Endodermal cell (in vitro differentiated cells): ENCODE data around the gene DDX55. TPM values are rescaled to one million over a fixed set of nuclear protein-coding genes. Genes with fewer than 3 reads are reported as not detected.
"Not testable (repeated sequence)": the region's sequence is repeated elsewhere in the genome, so short reads cannot be mapped to it uniquely, and the experiment has no call there.

Source experiments
- DNase-seq: peaks from one replicate; pipeline ENCODE4 v3.0.0-alpha.2; 2017
- H3K27ac ChIP-seq: 2 replicates; pipeline ENCODE4 v1.5.1; 2013; ENCODE audit warnings: mild to moderate bottlenecking, low read depth, low read length, moderate library complexity
- H3K27me3 ChIP-seq: 2 replicates; pipeline ENCODE4 v1.6.1; 2013; ENCODE audit warnings: mild to moderate bottlenecking, low read length, moderate library complexity; ENCODE audit not compliant: insufficient read depth, control insufficient read depth, poor library complexity, severe bottlenecking
- H3K36me3 ChIP-seq: 2 replicates; pipeline ENCODE4 v1.7.0; 2013; ENCODE audit warnings: mild to moderate bottlenecking, low read length, moderate library complexity; ENCODE audit not compliant: control insufficient read depth, insufficient read depth
- H3K4me1 ChIP-seq: one replicate; pipeline ENCODE4 v1.7.0; 2013; ENCODE audit warnings: low read length; ENCODE audit not compliant: control insufficient read depth, insufficient read depth
- H3K4me3 ChIP-seq: 2 replicates; pipeline ENCODE4 v1.5.1; 2013; ENCODE audit warnings: mild to moderate bottlenecking, low read length, moderate library complexity
- H3K9ac ChIP-seq: 2 replicates; pipeline ENCODE4 v1.6.1; 2013; ENCODE audit warnings: mild to moderate bottlenecking, low read length, moderate library complexity; ENCODE audit not compliant: poor library complexity, severe bottlenecking; ENCODE audit errors: extremely low read depth
- H3K9me3 ChIP-seq: 2 replicates; pipeline ENCODE4 v1.6.1; 2013; ENCODE audit warnings: mild to moderate bottlenecking, low read length, moderate library complexity; ENCODE audit not compliant: control insufficient read depth
- H3K27ac Mint-ChIP-seq: 2 replicates; pipeline ENCODE4 v1.8.0; 2020; ENCODE audit warnings: mixed read lengths
- H3K27me3 Mint-ChIP-seq: 2 replicates; pipeline ENCODE4 v1.8.0; 2021; ENCODE audit warnings: mild to moderate bottlenecking, mixed read lengths; ENCODE audit not compliant: insufficient read depth
- H3K36me3 Mint-ChIP-seq: 2 replicates; pipeline ENCODE4 v1.8.0; 2020; ENCODE audit warnings: low read depth, mixed read lengths
- H3K4me1 Mint-ChIP-seq: 2 replicates; pipeline ENCODE4 v1.8.0; 2020; ENCODE audit warnings: mixed read lengths
- H3K4me3 Mint-ChIP-seq: 2 replicates; pipeline ENCODE4 v1.8.0; 2020; ENCODE audit warnings: mild to moderate bottlenecking, moderate library complexity, mixed read lengths
- H3K9me3 Mint-ChIP-seq: 2 replicates; pipeline ENCODE4 v1.8.0; 2020; ENCODE audit warnings: mild to moderate bottlenecking, mixed read lengths
- WGBS, 2 experiments: methylation state at CpG; one replicate each; pipeline versions ENCODE4 v1.1.5 to v1.1.7; 2013; ENCODE audit warnings: missing lambda C conversion rate in 2 of 2, mixed read lengths in 1 of 2; ENCODE audit not compliant: insufficient coverage in 1 of 2, insufficient read length in 1 of 2; 5-methylcytosine and 5-hydroxymethylcytosine counted together
- long read RNA-seq, 4 experiments: library from polyadenylated mRNA in 2 of 4; library from RNA in 1 of 4; library from capped mRNA in 1 of 4; stranded (forward) in 3 of 4; unstranded in 1 of 4; transcript quantifications; one replicate each; pipeline ENCODE4 v2.0.0, GENCODE V29; 2020 to 2021; ENCODE audit warnings: inconsistent platforms in 1 of 4
- polyA plus RNA-seq, 2 experiments: library from polyadenylated mRNA; stranded (reverse); fragments of 50-300 nt; gene quantifications; one replicate each; pipeline ENCODE4 v1.2.3, GENCODE V29; 2013
- total RNA-seq, 2 donors: library from RNA; stranded (reverse); fragmentation: NEBNext Ultra II Directional in 1 of 2; extraction: Animal tissue kit (Norgen Biotek cat#: 25700) in 1 of 2; gene quantifications; 2 replicates in 1 of 2; 3 replicates in 1 of 2; pipeline ENCODE4 v1.2.1, GENCODE V29; 2021
- TF ChIP-seq, protein P1 (sequence below): fragments of 200-600 bp; sonication (generic); conservative IDR thresholded peaks from 2 replicates; pipeline ENCODE4 v1.5.0; 2021; ENCODE audit warnings: antibody characterized with exemption, mild to moderate bottlenecking

The DDX55 gene
- total RNA-seq = 10 to 100 TPM; 34.4 to 36.7 TPM
- 25.8 TPM for polyA plus RNA-seq (2013, experiment 1 of 2)
- polyA plus RNA-seq (2013, experiment 2 of 2) = 23.3 TPM
- long read RNA-seq, experiment 1, partial matches to known transcripts = 3 of 8 reads
- long read RNA-seq, experiment 1, other reads (novel, unspliced or antisense) = 3 of 8 reads
- long read RNA-seq, experiment 2, transcript DDX55-201 (14 exons, 2,654 nt) = major isoform, 18 of 40 reads
- long read RNA-seq, experiment 2, partial matches to known transcripts = 3 of 40 reads
- long read RNA-seq, experiment 2, other reads (novel, unspliced or antisense) = 19 of 40 reads
- long read RNA-seq, experiment 3, partial matches to known transcripts = 66 of 114 reads
- long read RNA-seq, experiment 3, other reads (novel, unspliced or antisense) = 45 of 114 reads
- long read RNA-seq, experiment 4, partial matches to known transcripts = 11 of 24 reads
- long read RNA-seq, experiment 4, other reads (novel, unspliced or antisense) = 8 of 24 reads

GRCh38 chr12:123601602-123602489 is at the start of gene DDX55:
Gene DDX55, plus strand, starts transcription at chr12:123602099. Its CDS starts 50 bp downstream, at chr12:123602149.
- H3K4me1 Mint-ChIP-seq = peaks cover 7% of the 10 kb centered on the region
- H3K27me3 Mint-ChIP-seq = no peaks in the 10 kb centered on the region
- H3K36me3 Mint-ChIP-seq = peaks cover 24% of the 10 kb centered on the region
- H3K36me3 ChIP-seq = peaks cover 46% of the 10 kb centered on the region
- H3K4me3 ChIP-seq = peak within 1 kb of the TSS; percentile 93
- no peaks in the 10 kb centered on the region for H3K9me3 Mint-ChIP-seq
- DNase-seq = peak; percentile 94
- H3K4me1 ChIP-seq = no peaks in the 10 kb centered on the region
- no peaks in the 10 kb centered on the region for H3K9me3 ChIP-seq
- H3K27me3 ChIP-seq = no peaks in the 10 kb centered on the region
- H3K27ac ChIP-seq = peak within 1 kb of the TSS; percentile 80
- TF ChIP-seq, protein P1, sequence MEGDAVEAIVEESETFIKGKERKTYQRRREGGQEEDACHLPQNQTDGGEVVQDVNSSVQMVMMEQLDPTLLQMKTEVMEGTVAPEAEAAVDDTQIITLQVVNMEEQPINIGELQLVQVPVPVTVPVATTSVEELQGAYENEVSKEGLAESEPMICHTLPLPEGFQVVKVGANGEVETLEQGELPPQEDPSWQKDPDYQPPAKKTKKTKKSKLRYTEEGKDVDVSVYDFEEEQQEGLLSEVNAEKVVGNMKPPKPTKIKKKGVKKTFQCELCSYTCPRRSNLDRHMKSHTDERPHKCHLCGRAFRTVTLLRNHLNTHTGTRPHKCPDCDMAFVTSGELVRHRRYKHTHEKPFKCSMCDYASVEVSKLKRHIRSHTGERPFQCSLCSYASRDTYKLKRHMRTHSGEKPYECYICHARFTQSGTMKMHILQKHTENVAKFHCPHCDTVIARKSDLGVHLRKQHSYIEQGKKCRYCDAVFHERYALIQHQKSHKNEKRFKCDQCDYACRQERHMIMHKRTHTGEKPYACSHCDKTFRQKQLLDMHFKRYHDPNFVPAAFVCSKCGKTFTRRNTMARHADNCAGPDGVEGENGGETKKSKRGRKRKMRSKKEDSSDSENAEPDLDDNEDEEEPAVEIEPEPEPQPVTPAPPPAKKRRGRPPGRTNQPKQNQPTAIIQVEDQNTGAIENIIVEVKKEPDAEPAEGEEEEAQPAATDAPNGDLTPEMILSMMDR = peak; percentile 68
- H3K4me3 Mint-ChIP-seq = peak within 1 kb of the TSS; percentile 74
- H3K27ac Mint-ChIP-seq = peak within 1 kb of the TSS; percentile 97
- H3K9ac ChIP-seq = peak within 1 kb of the TSS; percentile 88
- whole genome bisulfite sequencing, 2 experiments = 0 to 2% methylated on average over 13 to 81 of the region's 81 CpGs

DNA sequence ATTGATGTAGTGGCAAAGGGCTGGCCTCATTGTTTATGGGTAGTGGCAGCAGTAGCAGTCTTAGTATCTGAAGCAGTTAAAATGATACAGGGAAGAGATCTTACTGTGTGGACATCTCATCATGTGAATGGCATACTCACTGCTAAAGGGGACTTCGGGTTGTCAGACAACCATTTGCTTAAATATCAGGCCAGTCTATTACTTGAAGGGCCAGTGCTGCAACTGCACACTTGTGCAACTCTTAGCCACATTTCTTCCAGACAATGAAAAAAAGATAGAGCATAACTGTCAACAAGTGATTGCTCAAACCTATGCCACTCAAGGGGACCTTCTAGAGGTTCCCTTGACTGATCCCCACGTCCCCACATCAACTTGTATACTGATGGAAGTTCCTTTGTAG is 47.8 kb upstream of the DDX55 start:
- not testable (repeated sequence) for H3K27ac Mint-ChIP-seq, H3K36me3 Mint-ChIP-seq, H3K4me1 Mint-ChIP-seq, H3K27ac ChIP-seq, H3K4me3 ChIP-seq, H3K9ac ChIP-seq, H3K27me3 Mint-ChIP-seq, H3K27me3 ChIP-seq, DNase-seq, H3K36me3 ChIP-seq, H3K9me3 Mint-ChIP-seq, H3K9me3 ChIP-seq, H3K4me3 Mint-ChIP-seq, H3K4me1 ChIP-seq
- 77 to 83% methylated on average over 1 to 2 of the region's 2 CpGs for whole genome bisulfite sequencing, 2 experiments

DNA sequence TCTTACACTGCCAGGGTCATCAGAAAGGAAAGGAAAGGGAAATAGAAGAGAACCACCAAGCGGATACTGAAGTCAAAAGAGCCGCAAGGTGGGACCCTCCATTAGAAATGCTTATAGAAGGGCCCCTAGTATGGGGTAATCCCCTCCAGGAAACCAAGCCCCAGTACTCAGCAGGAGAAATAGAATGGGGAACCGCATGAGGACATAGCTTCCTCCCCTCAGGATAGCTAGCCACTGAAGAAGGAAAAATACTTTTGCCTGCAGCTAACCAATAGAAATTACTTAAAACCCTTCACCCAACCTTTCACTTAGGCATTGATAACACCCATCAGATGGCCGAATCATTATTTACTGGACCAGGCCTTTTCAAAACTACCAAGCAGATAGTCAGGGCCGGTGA is 47.1 kb upstream of the DDX55 start:
- H3K9ac ChIP-seq, DNase-seq, H3K4me3 Mint-ChIP-seq, H3K27ac ChIP-seq, H3K27ac Mint-ChIP-seq, H3K4me3 ChIP-seq, H3K9me3 Mint-ChIP-seq, H3K36me3 Mint-ChIP-seq, H3K36me3 ChIP-seq, H3K4me1 Mint-ChIP-seq, H3K4me1 ChIP-seq, H3K27me3 ChIP-seq, H3K9me3 ChIP-seq, H3K27me3 Mint-ChIP-seq: not testable (repeated sequence)
- 90 to 96% methylated on average over 2 to 5 of the region's 5 CpGs for WGBS, 2 experiments

GRCh38 chr12:123558487-123558886 is 43.4 kb upstream of the DDX55 start:
- H3K9me3 ChIP-seq, H3K27ac ChIP-seq, H3K4me3 Mint-ChIP-seq, H3K4me1 Mint-ChIP-seq, H3K27me3 ChIP-seq, H3K36me3 Mint-ChIP-seq, H3K9me3 Mint-ChIP-seq, H3K36me3 ChIP-seq, H3K4me3 ChIP-seq, H3K27me3 Mint-ChIP-seq, H3K4me1 ChIP-seq, H3K27ac Mint-ChIP-seq, H3K9ac ChIP-seq, DNase-seq: not testable (repeated sequence)
- 98% methylated on average over 13 to 14 of the region's 14 CpGs for WGBS, 2 experiments
